ENCODE measurements around the gene CCDC28A. TPM values are rescaled to one million over a fixed set of nuclear protein-coding genes. Genes with fewer than 3 reads are reported as not detected.
A peak's percentile ranks its signal among the peaks of the same experiment; 100 is the strongest.

Gene CCDC28A
- total and polyA plus RNA-seq, 4 donors: 8.9 to 27.9 (median 17.8) TPM

- 85 to 89% methylated on average over 6 of the region's 6 CpGs for WGBS, 2 donors
- H3K27me3 ChIP-seq (ENCODE audit: control insufficient read depth in 1 of 2, insufficient read depth in 2 of 2, low read length in 1 of 2): no peaks in the 10 kb centered on the region
- no peak overlapping the region for H3K4me3 ChIP-seq (ENCODE audit: low read length in 2 of 2)
Observed at GRCh38 chr6:138815221-138815620, 41.7 kb downstream of the CCDC28A start.

GRCh38 chr6:138815797-138816528, 42.4 kb downstream of the CCDC28A start:
- ATAC-seq (ENCODE audit: low FRiP score) (peak; percentile 85), DNase-seq (no peak)
- Histone ChIP-seq H3K27ac (ENCODE audit: low read depth in 1 of 2, low read length in 2 of 2) (no peak overlapping the region), H3K36me3 (ENCODE audit: control insufficient read depth in 1 of 2, insufficient read depth in 2 of 2, low read length in 1 of 2) (no peaks in the 10 kb centered on the region), H3K27me3 (ENCODE audit: control insufficient read depth in 1 of 2, insufficient read depth in 2 of 2, low read length in 1 of 2) (no peaks in the 10 kb centered on the region), H3K4me3 (ENCODE audit: low read length in 2 of 2) (no peak overlapping the region), H3K9me3 (ENCODE audit: control insufficient read depth, low read length) (no peaks in the 10 kb centered on the region), H3K4me1 (ENCODE audit: control insufficient read depth in 1 of 2, insufficient read depth in 2 of 2, low read length in 2 of 2) (no peaks in the 10 kb centered on the region)
- 27 to 30% methylated on average over 4 of the region's 4 CpGs for WGBS, 2 donors
- intact Hi-C loops (cut with DNase I): loop anchor here (2.0 to 5.0 kb wide), 4 partner anchors 171 to 549 kb away; partner anchors contain the start of gene REPS1 (in 2 of the 2)

More at GRCh38 chr6:138815221-138815620, 41.7 kb downstream of the CCDC28A start:
- DNase-seq: no peak
- no peak overlapping the region for H3K27ac ChIP-seq (ENCODE audit: low read depth in 1 of 2, low read length in 2 of 2)
- intact Hi-C loops (cut with DNase I): loop anchor here (2.0 to 5.0 kb wide), 4 partner anchors 172 to 550 kb away; partner anchors contain the start of gene REPS1 (in 2 of the 2)
- no peaks in the 10 kb centered on the region for H3K36me3 ChIP-seq (ENCODE audit: control insufficient read depth in 1 of 2, insufficient read depth in 2 of 2, low read length in 1 of 2)
- H3K9me3 ChIP-seq (ENCODE audit: control insufficient read depth, low read length): no peaks in the 10 kb centered on the region
- no peaks in the 10 kb centered on the region for H3K4me1 ChIP-seq (ENCODE audit: control insufficient read depth in 1 of 2, insufficient read depth in 2 of 2, low read length in 2 of 2)
- ATAC-seq (ENCODE audit: low FRiP score): no peak

- H3K9me3 ChIP-seq (ENCODE audit: control insufficient read depth, low read length): no peaks in the 10 kb centered on the region
- no peak for DNase-seq
- H3K27ac ChIP-seq (ENCODE audit: low read depth in 1 of 2, low read length in 2 of 2): no peak overlapping the region
- no peaks in the 10 kb centered on the region for H3K27me3 ChIP-seq (ENCODE audit: control insufficient read depth in 1 of 2, insufficient read depth in 2 of 2, low read length in 1 of 2)
- H3K4me1 ChIP-seq (ENCODE audit: control insufficient read depth in 1 of 2, insufficient read depth in 2 of 2, low read length in 2 of 2): no peaks in the 10 kb centered on the region
- intact Hi-C loops (cut with DNase I): loop anchor here (2.0 to 5.0 kb wide), 3 partner anchors 170 to 547 kb away; partner anchors contain the start of gene REPS1 (in 1 of the 2)
- WGBS, 2 donors: 72 to 75% methylated on average over 4 of the region's 4 CpGs
- no peak for ATAC-seq (ENCODE audit: low FRiP score)
- no peak overlapping the region for H3K4me3 ChIP-seq (ENCODE audit: low read length in 2 of 2)
- no peaks in the 10 kb centered on the region for H3K36me3 ChIP-seq (ENCODE audit: control insufficient read depth in 1 of 2, insufficient read depth in 2 of 2, low read length in 1 of 2)
Observed at GRCh38 chr6:138817799-138818198, 44.2 kb downstream of the CCDC28A start.

- H3K4me3 ChIP-seq (ENCODE audit: low read length in 2 of 2): no peak overlapping the region
- H3K27ac ChIP-seq (ENCODE audit: low read depth in 1 of 2, low read length in 2 of 2): no peak overlapping the region
- no peaks in the 10 kb centered on the region for H3K36me3 ChIP-seq (ENCODE audit: control insufficient read depth in 1 of 2, insufficient read depth in 2 of 2, low read length in 1 of 2)
- no peaks in the 10 kb centered on the region for H3K4me1 ChIP-seq (ENCODE audit: control insufficient read depth in 1 of 2, insufficient read depth in 2 of 2, low read length in 2 of 2)
- intact Hi-C loops (cut with DNase I): loop anchor here (5.0 kb wide), 2 partner anchors 169 to 399 kb away; partner anchors contain the start of gene REPS1 (in 1 of the 2)
- DNase-seq: no peak
- ATAC-seq (ENCODE audit: low FRiP score): no peak
- WGBS, 2 donors: 85 to 86% methylated on average over 10 of the region's 10 CpGs
- H3K9me3 ChIP-seq (ENCODE audit: control insufficient read depth, low read length): no peaks in the 10 kb centered on the region
- no peaks in the 10 kb centered on the region for H3K27me3 ChIP-seq (ENCODE audit: control insufficient read depth in 1 of 2, insufficient read depth in 2 of 2, low read length in 1 of 2)
Observed at GRCh38 chr6:138818496-138819194, 45.1 kb downstream of the CCDC28A start.

GRCh38 chr6:138821519-138821918, 48.0 kb downstream of the CCDC28A start:
- ATAC-seq (ENCODE audit: low FRiP score) (no peak), DNase-seq (no peak)
- H3K4me3 ChIP-seq (ENCODE audit: low read length in 2 of 2): no peak overlapping the region
- no peaks in the 10 kb centered on the region for H3K27me3 ChIP-seq (ENCODE audit: control insufficient read depth in 1 of 2, insufficient read depth in 2 of 2, low read length in 1 of 2)
- 92 to 96% methylated on average over 4 of the region's 4 CpGs for WGBS, 2 donors
- intact Hi-C loops (cut with DNase I): no loop called here
- no peaks in the 10 kb centered on the region for H3K4me1 ChIP-seq (ENCODE audit: control insufficient read depth in 1 of 2, insufficient read depth in 2 of 2, low read length in 2 of 2)
- no peaks in the 10 kb centered on the region for H3K36me3 ChIP-seq (ENCODE audit: control insufficient read depth in 1 of 2, insufficient read depth in 2 of 2, low read length in 1 of 2)
- no peak overlapping the region for H3K27ac ChIP-seq (ENCODE audit: low read depth in 1 of 2, low read length in 2 of 2)
- no peaks in the 10 kb centered on the region for H3K9me3 ChIP-seq (ENCODE audit: control insufficient read depth, low read length)

GRCh38 chr6:138824482-138825144, 51.0 kb downstream of the CCDC28A start:
- WGBS, 2 donors: 86 to 87% methylated on average over 11 of the region's 11 CpGs
- intact Hi-C loops (cut with DNase I): no loop called here
- H3K4me3 ChIP-seq (ENCODE audit: low read length in 2 of 2): no peak overlapping the region
- no peak overlapping the region for H3K27ac ChIP-seq (ENCODE audit: low read depth in 1 of 2, low read length in 2 of 2)
- peaks cover 2% of the 10 kb centered on the region for H3K9me3 ChIP-seq (ENCODE audit: control insufficient read depth, low read length)
- ATAC-seq (ENCODE audit: low FRiP score) (no peak), DNase-seq (no peak)
- no peaks in the 10 kb centered on the region for H3K36me3 ChIP-seq (ENCODE audit: control insufficient read depth in 1 of 2, insufficient read depth in 2 of 2, low read length in 1 of 2)
- no peaks in the 10 kb centered on the region for H3K4me1 ChIP-seq (ENCODE audit: control insufficient read depth in 1 of 2, insufficient read depth in 2 of 2, low read length in 2 of 2)
- no peaks in the 10 kb centered on the region for H3K27me3 ChIP-seq (ENCODE audit: control insufficient read depth in 1 of 2, insufficient read depth in 2 of 2, low read length in 1 of 2)

GRCh38 chr6:138830248-138830647, 56.7 kb downstream of the CCDC28A start:
- DNase-seq (no peak), ATAC-seq (ENCODE audit: low FRiP score) (no peak)
- no peaks in the 10 kb centered on the region for H3K36me3 ChIP-seq (ENCODE audit: control insufficient read depth in 1 of 2, insufficient read depth in 2 of 2, low read length in 1 of 2)
- H3K27me3 ChIP-seq (ENCODE audit: control insufficient read depth in 1 of 2, insufficient read depth in 2 of 2, low read length in 1 of 2): no peaks in the 10 kb centered on the region
- peaks cover 2% of the 10 kb centered on the region for H3K9me3 ChIP-seq (ENCODE audit: control insufficient read depth, low read length)
- H3K27ac ChIP-seq (ENCODE audit: low read depth in 1 of 2, low read length in 2 of 2): no peak overlapping the region
- no peaks in the 10 kb centered on the region for H3K4me1 ChIP-seq (ENCODE audit: control insufficient read depth in 1 of 2, insufficient read depth in 2 of 2, low read length in 2 of 2)
- intact Hi-C loops (cut with DNase I): no loop called here
- no peak overlapping the region for H3K4me3 ChIP-seq (ENCODE audit: low read length in 2 of 2)
- WGBS, 2 donors: 82 to 87% methylated on average over 7 of the region's 7 CpGs

GRCh38 chr6:138832182-138832581, 58.6 kb downstream of the CCDC28A start:
- Histone ChIP-seq H3K9me3 (ENCODE audit: control insufficient read depth, low read length) (no peaks in the 10 kb centered on the region), H3K4me1 (ENCODE audit: control insufficient read depth in 1 of 2, insufficient read depth in 2 of 2, low read length in 2 of 2) (peaks cover 0 to 2% of the 10 kb centered on the region in 2 donors), H3K4me3 (ENCODE audit: low read length in 2 of 2) (no peak overlapping the region), H3K36me3 (ENCODE audit: control insufficient read depth in 1 of 2, insufficient read depth in 2 of 2, low read length in 1 of 2) (no peaks in the 10 kb centered on the region), H3K27ac (ENCODE audit: low read depth in 1 of 2, low read length in 2 of 2) (no peak overlapping the region), H3K27me3 (ENCODE audit: control insufficient read depth in 1 of 2, insufficient read depth in 2 of 2, low read length in 1 of 2) (no peaks in the 10 kb centered on the region)
- DNase-seq (no peak), ATAC-seq (ENCODE audit: low FRiP score) (no peak)
- intact Hi-C loops (cut with DNase I): no loop called here
- WGBS, 2 donors: 95% methylated on average over 2 of the region's 2 CpGs
